ENCODE data around the gene SPATA31A3.
"Not testable (repeated sequence)": the region's sequence is repeated elsewhere in the genome, so short reads cannot be mapped to it uniquely, and the experiment has no call there.

DNA sequence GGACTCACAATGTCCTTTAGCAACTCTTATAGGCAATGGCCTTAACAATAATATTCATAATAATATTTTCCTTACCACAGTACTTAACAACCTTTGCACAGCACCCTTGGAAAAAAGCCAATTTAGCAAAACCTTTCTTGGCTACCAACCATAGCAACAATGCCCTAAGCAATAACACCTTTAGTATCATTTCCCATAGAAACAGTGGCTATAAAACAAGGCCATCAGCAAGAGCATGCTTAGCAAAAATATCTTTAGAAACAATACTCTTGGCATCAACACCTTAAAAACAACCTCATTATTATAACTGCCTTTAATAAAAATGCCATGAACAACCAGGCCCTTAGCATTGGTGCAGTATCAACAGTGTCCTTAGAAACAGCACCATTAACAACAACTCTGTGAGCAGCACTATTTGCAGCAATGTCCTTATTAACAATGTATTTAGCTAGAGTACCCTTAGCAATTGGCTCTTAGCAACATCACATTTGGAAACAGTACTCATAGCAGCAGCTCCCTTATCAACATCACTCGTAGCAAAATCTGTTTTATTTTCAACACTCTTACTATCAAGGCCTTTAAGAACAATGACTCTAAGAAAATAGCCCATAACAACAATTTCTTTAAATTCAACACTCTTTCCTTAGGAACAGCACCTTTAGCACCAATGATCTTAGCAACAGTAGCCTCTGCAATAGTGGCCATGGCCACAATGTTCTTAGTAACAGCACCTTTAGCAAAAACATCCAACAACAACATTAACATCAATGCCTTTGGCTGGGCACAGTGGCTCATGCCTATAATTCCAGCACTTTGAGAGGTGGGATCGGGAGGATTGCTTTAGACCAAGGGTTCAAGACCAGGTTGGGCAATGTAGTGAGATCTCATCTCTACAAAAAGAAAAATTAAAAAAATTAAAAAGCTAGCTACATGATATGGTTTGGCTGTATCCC is 52.2 kb downstream of the SPATA31A3 start:
- TF ChIP-seq, protein P1, sequence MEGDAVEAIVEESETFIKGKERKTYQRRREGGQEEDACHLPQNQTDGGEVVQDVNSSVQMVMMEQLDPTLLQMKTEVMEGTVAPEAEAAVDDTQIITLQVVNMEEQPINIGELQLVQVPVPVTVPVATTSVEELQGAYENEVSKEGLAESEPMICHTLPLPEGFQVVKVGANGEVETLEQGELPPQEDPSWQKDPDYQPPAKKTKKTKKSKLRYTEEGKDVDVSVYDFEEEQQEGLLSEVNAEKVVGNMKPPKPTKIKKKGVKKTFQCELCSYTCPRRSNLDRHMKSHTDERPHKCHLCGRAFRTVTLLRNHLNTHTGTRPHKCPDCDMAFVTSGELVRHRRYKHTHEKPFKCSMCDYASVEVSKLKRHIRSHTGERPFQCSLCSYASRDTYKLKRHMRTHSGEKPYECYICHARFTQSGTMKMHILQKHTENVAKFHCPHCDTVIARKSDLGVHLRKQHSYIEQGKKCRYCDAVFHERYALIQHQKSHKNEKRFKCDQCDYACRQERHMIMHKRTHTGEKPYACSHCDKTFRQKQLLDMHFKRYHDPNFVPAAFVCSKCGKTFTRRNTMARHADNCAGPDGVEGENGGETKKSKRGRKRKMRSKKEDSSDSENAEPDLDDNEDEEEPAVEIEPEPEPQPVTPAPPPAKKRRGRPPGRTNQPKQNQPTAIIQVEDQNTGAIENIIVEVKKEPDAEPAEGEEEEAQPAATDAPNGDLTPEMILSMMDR (IDR thresholded peaks at IDR 0.05): not testable (repeated sequence)
- TF ChIP-seq POLR2A (IDR thresholded peaks at IDR 0.05): not testable (repeated sequence)
